CD4-positive, alpha-beta T cell (primary cell): ENCODE data around the gene RBP3. TPM values are rescaled to one million over a fixed set of nuclear protein-coding genes. Genes with fewer than 3 reads are reported as not detected.

Source experiments
- ATAC-seq: fragments of 200-7000 bp; cut with Tn5 transposase; one replicate; pipeline ENCODE4 v1.10.0; 2022; ENCODE audit warnings: mild to moderate bottlenecking; ENCODE audit not compliant: poor library complexity
- CTCF ChIA-PET: fragments of 350-600 bp; sonication (Branson Sonifier 250); formaldehyde crosslinking; loops from one replicate; lab custom pipeline; 2021; ENCODE audit warnings: antibody characterized with exemption, inconsistent platforms; lab: Charles Lee
- POLR2A ChIA-PET: fragments of 350-600 bp; sonication (Branson Sonifier 250); formaldehyde crosslinking; loops from one replicate; lab custom pipeline; 2021; ENCODE audit warnings: antibody characterized with exemption, inconsistent platforms; lab: Charles Lee
- DNase-seq, 14 experiments: peaks; one replicate each; pipeline ENCODE4 v3.0.0-alpha.2; 2013 to 2020; ENCODE audit warnings: mixed read lengths in 2 of 14
- H3K27ac ChIP-seq, 2 donors: one replicate each; pipeline versions ENCODE4 v1.5.1 to v1.7.0; 2013; ENCODE audit warnings: low read length in 2 of 2, low read depth in 1 of 2, mild to moderate bottlenecking in 1 of 2
- H3K27me3 ChIP-seq, 2 experiments: 1 replicate in 1 of 2; 2 replicates in 1 of 2; pipeline versions ENCODE4 v1.6.1 to v1.7.0; 2013; ENCODE audit warnings: low read length in 2 of 2, control low read depth in 1 of 2, mild to moderate bottlenecking in 1 of 2, moderate library complexity in 1 of 2; ENCODE audit not compliant: insufficient read depth in 2 of 2, control insufficient read depth in 1 of 2
- H3K36me3 ChIP-seq: one replicate; pipeline ENCODE4 v1.6.1; 2013; ENCODE audit warnings: low read length, control low read depth; ENCODE audit not compliant: insufficient read depth
- H3K4me1 ChIP-seq: one replicate; pipeline ENCODE4 v1.6.1; 2013; ENCODE audit warnings: low read length, control low read depth; ENCODE audit not compliant: insufficient read depth
- H3K4me3 ChIP-seq: one replicate; pipeline ENCODE4 v1.5.1; 2013; ENCODE audit warnings: mild to moderate bottlenecking, low read length, moderate library complexity
- H3K9me3 ChIP-seq, 2 experiments: 1 replicate in 1 of 2; 2 replicates in 1 of 2; pipeline versions ENCODE4 v1.6.1 to v1.7.0; 2013; ENCODE audit warnings: low read length in 2 of 2, mild to moderate bottlenecking in 2 of 2, control low read depth in 1 of 2, moderate library complexity in 1 of 2; ENCODE audit not compliant: control insufficient read depth in 1 of 2, insufficient read depth in 1 of 2
- H3K27ac Mint-ChIP-seq: one replicate; pipeline ENCODE4 v1.8.0; 2020; ENCODE audit warnings: mixed read lengths
- H3K27me3 Mint-ChIP-seq: one replicate; pipeline ENCODE4 v1.8.0; 2021; ENCODE audit warnings: mixed read lengths
- H3K36me3 Mint-ChIP-seq: one replicate; pipeline ENCODE4 v1.8.0; 2021; ENCODE audit warnings: low read depth, mixed read lengths
- H3K4me1 Mint-ChIP-seq: one replicate; pipeline ENCODE4 v1.8.0; 2021; ENCODE audit warnings: low read depth, mixed read lengths
- H3K4me3 Mint-ChIP-seq: one replicate; pipeline ENCODE4 v1.8.0; 2020; ENCODE audit warnings: mild to moderate bottlenecking, mixed read lengths
- H3K9me3 Mint-ChIP-seq: one replicate; pipeline ENCODE4 v1.8.0; 2020; ENCODE audit warnings: mixed read lengths
- CTCF ChIP-seq: fragments of 200-600 bp; IDR thresholded peaks from one replicate; pipeline ENCODE4 v1.8.0; 2022; ENCODE audit warnings: antibody characterized with exemption, mild to moderate bottlenecking
- intact Hi-C, 2 experiments: fragments of 100-400 bp; cut with DNase I in 1 of 2; cut with micrococcal nuclease in 1 of 2; formaldehyde crosslinking; loops; one replicate each; pipeline versions ENCODE4 v1.15.1 to v1.9.0; 2023 to 2025; cut with DNase I, micrococcal nuclease
- total RNA-seq, 174 experiments: library from RNA in 2 of 174; stranded (reverse) in 2 of 174; gene quantifications; one replicate each; pipeline ENCODE4 v1.2.3 and lab custom pipeline; 2021 to 2026

The RBP3 gene
- total RNA-seq, 2 experiments from 2014 or later, result not detected

GRCh38 chr10:47334466-47335295 lies 13.5 kb upstream of the RBP3 start:
- Histone ChIP-seq H3K27ac (no peak overlapping the region), H3K9me3 (no peaks in the 10 kb centered on the region), H3K4me3 (no peak overlapping the region), H3K4me1 (no peaks in the 10 kb centered on the region), H3K27me3 (peaks cover 0 to 5% of the 10 kb centered on the region in 2 experiments), H3K36me3 (no peaks in the 10 kb centered on the region)
- H3K36me3 Mint-ChIP-seq, result no peaks in the 10 kb centered on the region
- no peak for DNase-seq
- ChIA-PET POLR2A (no interaction called here), CTCF (no interaction called here)
- H3K9me3 Mint-ChIP-seq, result no peaks in the 10 kb centered on the region
- TF ChIP-seq CTCF, result no peak
- intact Hi-C loops, result no loop called here
- H3K27me3 Mint-ChIP-seq, result no peaks in the 10 kb centered on the region
- H3K4me1 Mint-ChIP-seq, result no peaks in the 10 kb centered on the region
- no peak overlapping the region for H3K27ac Mint-ChIP-seq
- ATAC-seq, result no peak
- no peak overlapping the region for H3K4me3 Mint-ChIP-seq

DNA sequence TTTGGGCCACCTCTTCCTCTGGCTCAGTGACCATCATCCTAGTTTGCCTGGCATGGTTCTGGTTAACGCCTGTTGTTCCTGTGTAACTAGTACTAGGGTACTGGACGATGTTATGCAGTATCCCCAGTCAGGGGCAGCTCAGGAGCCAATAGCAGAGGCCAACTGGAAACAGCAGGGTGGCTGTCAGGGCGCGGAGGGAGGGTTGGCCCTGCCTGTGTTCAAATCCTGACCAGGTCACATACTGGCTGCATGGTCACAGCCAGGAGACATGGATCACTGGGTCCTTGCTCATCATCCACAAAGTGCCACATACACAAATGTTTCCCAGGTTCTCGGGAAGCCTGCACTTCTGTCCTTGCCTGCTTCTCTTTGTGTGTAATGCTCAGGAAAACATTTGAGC lies 12.3 kb upstream of the RBP3 start:
- CTCF ChIA-PET, result no interaction called here
- H3K27ac Mint-ChIP-seq, result no peak overlapping the region

DNA sequence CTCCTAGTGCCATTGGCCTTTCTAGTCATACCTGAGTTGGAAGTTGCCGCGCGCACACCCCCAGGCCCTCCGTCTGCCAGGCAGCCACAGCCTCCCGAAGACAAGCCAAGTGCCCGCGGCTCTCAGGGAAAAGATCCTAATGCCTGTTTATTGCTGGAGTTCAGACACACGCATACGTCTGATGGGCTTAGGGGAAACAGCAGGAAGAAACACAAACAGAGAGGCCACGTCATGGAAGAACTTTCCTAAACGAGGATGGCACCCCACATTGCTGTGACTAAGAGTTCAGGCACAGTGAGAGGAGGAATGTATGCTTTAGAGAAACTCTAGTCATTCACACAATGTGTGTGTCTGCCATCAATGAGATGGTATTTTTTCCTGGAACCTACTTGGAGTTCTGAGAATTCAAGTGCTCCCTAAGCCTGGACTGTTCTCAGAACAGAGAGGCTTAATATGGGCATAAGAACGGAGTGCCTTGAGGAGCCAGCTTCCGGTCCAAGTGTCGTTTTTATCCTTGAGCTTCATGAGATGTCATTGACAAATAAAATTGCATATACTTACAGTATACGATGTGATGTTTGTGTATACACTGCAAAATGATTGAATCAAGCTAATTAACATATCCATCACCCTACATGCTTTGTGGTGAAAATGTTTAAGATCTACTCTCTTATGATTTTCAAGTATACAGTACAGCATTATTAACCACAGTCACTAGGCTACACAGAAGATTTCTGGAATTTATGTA lies 11.6 kb upstream of the RBP3 start:
- intact Hi-C loops, result no loop called here
- POLR2A ChIA-PET, result no interaction called here
- Histone ChIP-seq H3K4me1 (no peaks in the 10 kb centered on the region), H3K36me3 (no peaks in the 10 kb centered on the region), H3K9me3 (no peaks in the 10 kb centered on the region), H3K27ac (no peak overlapping the region), H3K4me3 (no peak overlapping the region), H3K27me3 (peaks cover 0 to 5% of the 10 kb centered on the region in 2 experiments)
- Mint-ChIP-seq H3K4me3 (no peak overlapping the region), H3K9me3 (no peaks in the 10 kb centered on the region), H3K36me3 (no peaks in the 10 kb centered on the region), H3K27me3 (peaks cover 6% of the 10 kb centered on the region), H3K4me1 (no peaks in the 10 kb centered on the region), H3K27ac (no peak overlapping the region)
- no peak for TF ChIP-seq CTCF
- no peak for ATAC-seq
- peak in 1 of 14 experiments; percentile 14 for DNase-seq
- CTCF ChIA-PET, result no interaction called here

More for the DNA sequence above, 12.3 kb upstream of the RBP3 start:
- Mint-ChIP-seq H3K4me3 (no peak overlapping the region), H3K4me1 (no peaks in the 10 kb centered on the region), H3K9me3 (no peaks in the 10 kb centered on the region), H3K36me3 (no peaks in the 10 kb centered on the region), H3K27me3 (peaks cover 6% of the 10 kb centered on the region)
- Histone ChIP-seq H3K27ac (no peak overlapping the region), H3K9me3 (no peaks in the 10 kb centered on the region), H3K4me3 (no peak overlapping the region), H3K27me3 (peaks cover 0 to 5% of the 10 kb centered on the region in 2 experiments), H3K36me3 (no peaks in the 10 kb centered on the region), H3K4me1 (no peaks in the 10 kb centered on the region)
- ATAC-seq, result no peak
- TF ChIP-seq CTCF, result no peak
- DNase-seq, result peak in 1 of 14 experiments; percentile 15
- intact Hi-C loops, result no loop called here
- POLR2A ChIA-PET, result no interaction called here
